Measurements from ENCODE around the gene NUDT19. TPM values are rescaled to one million over a fixed set of nuclear protein-coding genes. Genes with fewer than 3 reads are reported as not detected.

The NUDT19 gene
- total RNA-seq, 1 experiment from 2014 or later = 19.6 TPM

- Histone ChIP-seq H3K4me1 (ENCODE audit: low read length) (peaks cover 21% of the 10 kb centered on the region), H3K79me2 (ENCODE audit: low read length) (peaks cover 36% of the 10 kb centered on the region), H2AFZ (ENCODE audit: low read length) (no peak overlapping the region), H3K4me2 (ENCODE audit: low read depth, low read length, poor library complexity, severe bottlenecking) (peak overlapping the region; percentile 93), H3K9me2 (replicated peaks; ENCODE audit: insufficient read depth, low read length) (no peaks in the 10 kb centered on the region), H3K4me3 (ENCODE audit: low read length) (no peak overlapping the region; the same call in 1 of the 2 replicates), H4K20me1 (ENCODE audit: insufficient read depth, low read depth, low read length) (peaks cover 18% of the 10 kb centered on the region; the same call in 1 of the 2 replicates), H3K9ac (ENCODE audit: low read length) (no peak overlapping the region), H3K27me3 (ENCODE audit: low read length) (no peaks in the 10 kb centered on the region), H3K36me3 (ENCODE audit: insufficient read depth, low read length) (peaks cover 5% of the 10 kb centered on the region), H3K9me3 (ENCODE audit: low read length) (no peaks in the 10 kb centered on the region), H3K27ac (ENCODE audit: low read length) (no peak overlapping the region)
- DNase-seq = no peak
Measured at GRCh38 chr19:32676186-32676894, 15.3 kb upstream of the NUDT19 start.

GRCh38 chr19:32676895-32677359 lies 14.7 kb upstream of the NUDT19 start:
- Histone ChIP-seq H3K4me1 (ENCODE audit: low read length) (peaks cover 21% of the 10 kb centered on the region), H3K27me3 (ENCODE audit: low read length) (no peaks in the 10 kb centered on the region), H3K36me3 (ENCODE audit: insufficient read depth, low read length) (peaks cover 3% of the 10 kb centered on the region), H3K27ac (ENCODE audit: low read length) (no peak overlapping the region), H4K20me1 (ENCODE audit: insufficient read depth, low read depth, low read length) (peaks cover 14% of the 10 kb centered on the region; the same call in 1 of the 2 replicates), H3K4me3 (ENCODE audit: low read length) (no peak overlapping the region), H3K9me2 (replicated peaks; ENCODE audit: insufficient read depth, low read length) (no peaks in the 10 kb centered on the region), H3K4me2 (ENCODE audit: low read depth, low read length, poor library complexity, severe bottlenecking) (no peak overlapping the region), H2AFZ (ENCODE audit: low read length) (no peak overlapping the region), H3K9ac (ENCODE audit: low read length) (no peak overlapping the region), H3K9me3 (ENCODE audit: low read length) (no peaks in the 10 kb centered on the region), H3K79me2 (ENCODE audit: low read length) (peaks cover 30% of the 10 kb centered on the region)
- no peak for DNase-seq

DNA sequence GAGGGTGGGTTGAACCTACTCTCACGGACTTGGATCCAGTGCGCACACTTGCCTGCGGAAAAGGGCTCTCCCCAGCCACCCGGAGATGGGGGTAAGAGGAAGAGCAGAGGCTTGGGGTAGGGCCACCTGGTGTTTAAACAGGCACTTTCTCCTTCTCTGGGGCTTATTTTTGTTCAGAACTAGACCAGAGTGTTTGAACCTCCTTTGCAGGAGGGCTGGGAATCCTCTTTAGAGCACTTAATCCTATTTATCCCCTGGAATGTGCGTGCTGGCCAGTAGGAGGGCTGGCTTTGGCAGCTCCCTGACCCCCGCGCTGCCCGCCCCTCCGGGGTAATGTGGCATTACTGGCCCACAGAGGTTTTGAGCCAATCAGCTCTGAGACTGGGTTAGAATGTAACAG lies 14.0 kb upstream of the NUDT19 start:
- no peak for DNase-seq
- H4K20me1 ChIP-seq (ENCODE audit: insufficient read depth, low read depth, low read length) = peaks cover 11% of the 10 kb centered on the region; the same call in 1 of the 2 replicates
- no peak overlapping the region for H3K4me3 ChIP-seq (ENCODE audit: low read length)
- no peak overlapping the region for H3K9ac ChIP-seq (ENCODE audit: low read length)
- H2AFZ ChIP-seq (ENCODE audit: low read length) = no peak overlapping the region
- no peaks in the 10 kb centered on the region for H3K9me2 ChIP-seq (replicated peaks; ENCODE audit: insufficient read depth, low read length)
- no peaks in the 10 kb centered on the region for H3K36me3 ChIP-seq (ENCODE audit: insufficient read depth, low read length)
- no peak overlapping the region for H3K27ac ChIP-seq (ENCODE audit: low read length)
- no peaks in the 10 kb centered on the region for H3K27me3 ChIP-seq (ENCODE audit: low read length)
- no peak overlapping the region for H3K4me2 ChIP-seq (ENCODE audit: low read depth, low read length, poor library complexity, severe bottlenecking)
- peaks cover 20% of the 10 kb centered on the region for H3K4me1 ChIP-seq (ENCODE audit: low read length)
- peaks cover 23% of the 10 kb centered on the region for H3K79me2 ChIP-seq (ENCODE audit: low read length)
- no peaks in the 10 kb centered on the region for H3K9me3 ChIP-seq (ENCODE audit: low read length)

DNA sequence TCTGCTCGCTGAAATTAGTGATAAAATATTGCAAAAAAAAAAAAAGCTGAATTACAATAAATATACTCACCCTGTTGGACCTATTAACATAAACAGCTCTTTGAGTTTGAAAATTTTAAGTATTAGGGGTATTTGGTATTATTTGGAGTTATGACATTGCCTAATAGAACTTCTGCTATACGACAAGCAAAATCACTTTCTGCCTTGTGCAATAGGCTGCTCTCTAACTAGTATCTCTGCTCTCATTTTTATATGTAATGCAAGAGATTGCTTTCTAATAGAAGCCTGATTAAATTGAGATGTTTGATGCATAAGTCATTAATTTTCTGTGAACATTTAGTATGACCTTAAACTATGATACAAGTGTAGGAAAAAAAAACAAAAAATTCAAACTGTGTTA lies 10.6 kb upstream of the NUDT19 start:
- no peaks in the 10 kb centered on the region for H3K36me3 ChIP-seq (ENCODE audit: insufficient read depth, low read length)
- H3K9ac ChIP-seq (ENCODE audit: low read length) = no peak overlapping the region
- H3K4me2 ChIP-seq (ENCODE audit: low read depth, low read length, poor library complexity, severe bottlenecking) = no peak overlapping the region
- no peaks in the 10 kb centered on the region for H3K9me3 ChIP-seq (ENCODE audit: low read length)
- no peaks in the 10 kb centered on the region for H3K79me2 ChIP-seq (ENCODE audit: low read length)
- H3K9me2 ChIP-seq (replicated peaks; ENCODE audit: insufficient read depth, low read length) = no peaks in the 10 kb centered on the region
- no peak overlapping the region for H3K27ac ChIP-seq (ENCODE audit: low read length)
- H3K4me3 ChIP-seq (ENCODE audit: low read length) = no peak overlapping the region
- H4K20me1 ChIP-seq (ENCODE audit: insufficient read depth, low read depth, low read length) = no peaks in the 10 kb centered on the region
- H3K27me3 ChIP-seq (ENCODE audit: low read length) = no peaks in the 10 kb centered on the region
- H2AFZ ChIP-seq (ENCODE audit: low read length) = no peak overlapping the region
- H3K4me1 ChIP-seq (ENCODE audit: low read length) = no peaks in the 10 kb centered on the region
- DNase-seq = no peak

GRCh38 chr19:32682317-32682716 lies 9.3 kb upstream of the NUDT19 start:
- H3K9me3 ChIP-seq (ENCODE audit: low read length) = no peaks in the 10 kb centered on the region
- H3K36me3 ChIP-seq (ENCODE audit: insufficient read depth, low read length) = no peaks in the 10 kb centered on the region
- H3K4me2 ChIP-seq (ENCODE audit: low read depth, low read length, poor library complexity, severe bottlenecking) = no peak overlapping the region
- H2AFZ ChIP-seq (ENCODE audit: low read length) = no peak overlapping the region
- H3K27ac ChIP-seq (ENCODE audit: low read length) = no peak overlapping the region
- H3K4me1 ChIP-seq (ENCODE audit: low read length) = peaks cover 4% of the 10 kb centered on the region
- no peaks in the 10 kb centered on the region for H3K27me3 ChIP-seq (ENCODE audit: low read length)
- H3K9ac ChIP-seq (ENCODE audit: low read length) = no peak overlapping the region
- DNase-seq = no peak
- no peaks in the 10 kb centered on the region for H3K9me2 ChIP-seq (replicated peaks; ENCODE audit: insufficient read depth, low read length)
- no peaks in the 10 kb centered on the region for H4K20me1 ChIP-seq (ENCODE audit: insufficient read depth, low read depth, low read length)
- no peaks in the 10 kb centered on the region for H3K79me2 ChIP-seq (ENCODE audit: low read length)
- H3K4me3 ChIP-seq (ENCODE audit: low read length) = no peak overlapping the region

- H3K9me2 ChIP-seq (replicated peaks; ENCODE audit: insufficient read depth, low read length) = no peaks in the 10 kb centered on the region
- no peaks in the 10 kb centered on the region for H3K27me3 ChIP-seq (ENCODE audit: low read length)
- no peak overlapping the region for H2AFZ ChIP-seq (ENCODE audit: low read length)
- peaks cover under 1% of the 10 kb centered on the region for H3K79me2 ChIP-seq (ENCODE audit: low read length)
- H3K9me3 ChIP-seq (ENCODE audit: low read length) = no peaks in the 10 kb centered on the region
- peaks cover 22% of the 10 kb centered on the region for H3K4me1 ChIP-seq (ENCODE audit: low read length)
- no peak overlapping the region for H3K4me2 ChIP-seq (ENCODE audit: low read depth, low read length, poor library complexity, severe bottlenecking)
- no peaks in the 10 kb centered on the region for H3K36me3 ChIP-seq (ENCODE audit: insufficient read depth, low read length)
- DNase-seq = no peak
- H3K27ac ChIP-seq (ENCODE audit: low read length) = no peak overlapping the region
- H3K4me3 ChIP-seq (ENCODE audit: low read length) = no peak overlapping the region
- no peak overlapping the region for H3K9ac ChIP-seq (ENCODE audit: low read length)
- H4K20me1 ChIP-seq (ENCODE audit: insufficient read depth, low read depth, low read length) = no peaks in the 10 kb centered on the region
Measured at GRCh38 chr19:32686847-32687475, 4.7 kb upstream of the NUDT19 start.

DNA sequence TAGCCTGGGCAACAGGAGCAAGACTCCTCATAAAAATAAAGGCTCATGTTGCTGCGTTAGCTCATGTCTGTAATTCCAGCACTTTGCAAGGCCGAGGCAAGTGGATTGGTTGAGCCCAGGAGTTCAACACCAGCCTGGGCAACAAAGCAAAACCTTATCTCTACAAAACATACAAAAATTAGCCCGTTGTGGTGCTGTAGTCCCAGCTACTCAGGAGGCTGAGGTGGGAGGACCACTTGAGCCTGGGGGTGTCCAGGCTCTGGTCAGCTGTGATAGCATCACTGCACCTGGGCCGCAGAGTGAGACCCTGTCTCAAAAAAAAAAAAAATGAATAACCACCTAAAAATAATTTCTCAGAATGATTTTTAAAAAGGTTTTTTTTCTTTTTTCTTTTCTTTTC lies 3.9 kb upstream of the NUDT19 start:
- Histone ChIP-seq H4K20me1 (ENCODE audit: insufficient read depth, low read depth, low read length) (no peaks in the 10 kb centered on the region), H3K4me2 (ENCODE audit: low read depth, low read length, poor library complexity, severe bottlenecking) (no peak overlapping the region), H3K9me3 (ENCODE audit: low read length) (no peaks in the 10 kb centered on the region), H3K27me3 (ENCODE audit: low read length) (no peaks in the 10 kb centered on the region), H3K9ac (ENCODE audit: low read length) (no peak overlapping the region), H3K4me3 (ENCODE audit: low read length) (no peak overlapping the region), H2AFZ (ENCODE audit: low read length) (no peak overlapping the region), H3K36me3 (ENCODE audit: insufficient read depth, low read length) (no peaks in the 10 kb centered on the region), H3K27ac (ENCODE audit: low read length) (no peak overlapping the region), H3K9me2 (replicated peaks; ENCODE audit: insufficient read depth, low read length) (no peaks in the 10 kb centered on the region), H3K79me2 (ENCODE audit: low read length) (peaks cover 7% of the 10 kb centered on the region), H3K4me1 (ENCODE audit: low read length) (peaks cover 29% of the 10 kb centered on the region)
- DNase-seq = no peak

DNA sequence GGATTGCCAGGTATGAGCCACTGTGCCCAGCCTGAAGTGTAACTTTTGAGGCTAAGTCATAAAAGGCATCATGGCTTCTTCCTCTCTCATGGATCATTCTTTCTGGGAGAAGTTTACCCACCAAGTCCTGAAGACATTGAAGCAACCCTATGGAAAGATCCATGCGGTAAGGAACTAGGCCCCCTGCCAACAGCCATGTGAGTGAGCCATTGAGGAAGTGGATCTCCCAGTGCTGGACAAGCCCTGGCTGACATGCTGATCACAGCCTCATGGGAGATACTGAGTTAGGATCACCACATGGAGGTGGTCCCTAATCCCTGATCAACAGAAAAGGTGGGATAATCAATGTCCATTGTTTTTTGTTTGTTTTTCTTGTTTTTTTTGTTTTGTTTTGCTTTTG lies 3.3 kb upstream of the NUDT19 start:
- Histone ChIP-seq H2AFZ (ENCODE audit: low read length) (no peak overlapping the region), H3K9ac (ENCODE audit: low read length) (no peak overlapping the region), H3K9me2 (replicated peaks; ENCODE audit: insufficient read depth, low read length) (no peaks in the 10 kb centered on the region), H3K79me2 (ENCODE audit: low read length) (peaks cover 14% of the 10 kb centered on the region), H3K36me3 (ENCODE audit: insufficient read depth, low read length) (no peaks in the 10 kb centered on the region), H3K4me2 (ENCODE audit: low read depth, low read length, poor library complexity, severe bottlenecking) (no peak overlapping the region), H3K9me3 (ENCODE audit: low read length) (no peaks in the 10 kb centered on the region), H3K27ac (ENCODE audit: low read length) (no peak overlapping the region), H3K27me3 (ENCODE audit: low read length) (no peaks in the 10 kb centered on the region), H4K20me1 (ENCODE audit: insufficient read depth, low read depth, low read length) (no peaks in the 10 kb centered on the region), H3K4me3 (ENCODE audit: low read length) (no peak overlapping the region), H3K4me1 (ENCODE audit: low read length) (peaks cover 35% of the 10 kb centered on the region)
- DNase-seq = no peak

All from Karpas-422 (cell line).